ENCODE results near the gene MZT2B.
A peak's percentile ranks its signal among the peaks of the same experiment; 100 is the strongest.
"Not testable (repeated sequence)": the region's sequence is repeated elsewhere in the genome, so short reads cannot be mapped to it uniquely, and the experiment has no call there.

Gene MZT2B

GRCh38 chr2:130183512-130184373, 1.7 kb downstream of the MZT2B start:
- TF ChIP-seq CTCF (IDR thresholded peaks at IDR 0.05; ENCODE audit: control insufficient read depth, extremely low read depth, insufficient read depth) = no peak
- peak overlapping the region; percentile 78 for H3K4me3 ChIP-seq (ENCODE audit: low read depth, low read length)
- DNase-seq (ENCODE audit: low read depth) = no peak

GRCh38 chr2:130185436-130185835, 3.4 kb downstream of the MZT2B start:
- H3K4me3 ChIP-seq (ENCODE audit: low read depth, low read length) = no peak overlapping the region
- DNase-seq (ENCODE audit: low read depth) = no peak
- TF ChIP-seq CTCF (IDR thresholded peaks at IDR 0.05; ENCODE audit: control insufficient read depth, extremely low read depth, insufficient read depth) = no peak

- TF ChIP-seq CTCF (IDR thresholded peaks at IDR 0.05; ENCODE audit: control insufficient read depth, extremely low read depth, insufficient read depth) = no peak
- no peak overlapping the region for H3K4me3 ChIP-seq (ENCODE audit: low read depth, low read length)
- DNase-seq (ENCODE audit: low read depth) = no peak
Observed at GRCh38 chr2:130185896-130186295, 3.8 kb downstream of the MZT2B start.

- H3K4me3 ChIP-seq (ENCODE audit: low read depth, low read length) = no peak overlapping the region
- no peak for DNase-seq (ENCODE audit: low read depth)
- TF ChIP-seq CTCF (IDR thresholded peaks at IDR 0.05; ENCODE audit: control insufficient read depth, extremely low read depth, insufficient read depth) = no peak
Observed at GRCh38 chr2:130186391-130186790, 4.3 kb downstream of the MZT2B start.

GRCh38 chr2:130187268-130187667, 5.2 kb downstream of the MZT2B start:
- no peak for DNase-seq (ENCODE audit: low read depth)
- TF ChIP-seq CTCF (IDR thresholded peaks at IDR 0.05; ENCODE audit: control insufficient read depth, extremely low read depth, insufficient read depth) = no peak

GRCh38 chr2:130187859-130188792, 6.1 kb downstream of the MZT2B start:
- not testable (repeated sequence) for DNase-seq (ENCODE audit: low read depth); H3K4me3 ChIP-seq (ENCODE audit: low read depth, low read length)

More at GRCh38 chr2:130187268-130187667, 5.2 kb downstream of the MZT2B start:
- H3K4me3 ChIP-seq (ENCODE audit: low read depth, low read length) = no peak overlapping the region

GRCh38 chr2:130188958-130189357, 6.9 kb downstream of the MZT2B start:
- not testable (repeated sequence) for H3K4me3 ChIP-seq (ENCODE audit: low read depth, low read length); DNase-seq (ENCODE audit: low read depth)
